ENCODE results near the gene METTL22. TPM values are rescaled to one million over a fixed set of nuclear protein-coding genes. Genes with fewer than 3 reads are reported as not detected.

Gene METTL22
- total and polyA plus RNA-seq, 7 experiments from 2014 or later: 16.6 to 59.4 (median 37.6) TPM

DNA sequence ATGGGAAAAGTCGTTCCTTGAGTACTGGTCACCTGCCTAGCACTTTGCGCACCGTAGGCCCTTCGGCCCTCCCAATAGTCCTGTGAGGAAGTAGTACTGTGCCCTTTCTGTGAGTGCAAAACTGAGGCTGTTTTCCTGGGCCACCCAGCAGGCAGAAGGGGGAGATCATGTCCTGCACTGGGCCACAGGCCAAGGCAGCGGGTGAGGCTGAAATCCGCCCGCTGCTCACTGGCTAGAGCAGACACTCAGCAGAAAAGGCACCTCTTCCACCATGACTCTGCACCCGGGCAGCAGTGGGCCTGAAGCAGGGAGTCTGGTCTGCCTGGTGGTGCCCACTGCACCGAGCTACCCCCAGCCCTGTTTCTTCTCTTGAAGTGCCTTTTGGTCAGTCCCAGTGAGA lies 20.2 kb downstream of the METTL22 start:
- Histone ChIP-seq H3K9me3 (ENCODE audit: control insufficient read depth in 2 of 3, low read length in 3 of 3) (no peaks in the 10 kb centered on the region), H3K27ac (ENCODE audit: low read depth, low read length) (no peak overlapping the region), H3K4me1 (ENCODE audit: control insufficient read depth in 2 of 2, insufficient read depth in 2 of 2, low read length in 2 of 2) (peaks cover 3 to 8% of the 10 kb centered on the region in 2 donors), H3K36me3 (ENCODE audit: control insufficient read depth in 2 of 3, insufficient read depth in 3 of 3, low read length in 3 of 3) (peaks cover 5 to 80% (median 7%) of the 10 kb centered on the region in 3 experiments), H3K27me3 (ENCODE audit: control insufficient read depth in 2 of 2, insufficient read depth in 2 of 2, low read length in 2 of 2) (no peaks in the 10 kb centered on the region), H3K4me3 (ENCODE audit: low read length) (no peak overlapping the region)
- no peaks in the 10 kb centered on the region for H3K9me3 Mint-ChIP-seq
- no peak for ATAC-seq
- intact Hi-C loops (cut with micrococcal nuclease): no loop called here
- no peaks in the 10 kb centered on the region for H3K27me3 Mint-ChIP-seq
- peaks cover 8 to 25% (median 16%) of the 10 kb centered on the region in 7 donors for H3K4me1 Mint-ChIP-seq
- peaks cover 22 to 63% (median 39%) of the 10 kb centered on the region in 5 donors for H3K36me3 Mint-ChIP-seq
- H3K4me3 Mint-ChIP-seq: no peak overlapping the region
- CTCF ChIA-PET: no interaction called here
- H3K27ac Mint-ChIP-seq: no peak overlapping the region
- no peak for DNase-seq
- POLR2A ChIA-PET: no interaction called here

- H3K27ac Mint-ChIP-seq: peak overlapping the region in 3 of 9 donors; percentile 9 to 72 (median 16)
These were observed 20.6 kb downstream of the METTL22 start for GRCh38 chr16:8642146-8642545.

GRCh38 chr16:8644211-8645140 lies 23.0 kb downstream of the METTL22 start:
- Mint-ChIP-seq H3K36me3 (peaks cover 22 to 63% (median 45%) of the 10 kb centered on the region in 5 donors), H3K27ac (peak overlapping the region; percentile 40 to 88 (median 80)), H3K4me3 (peak overlapping the region in 4 of 10 donors; percentile 8 to 56 (median 18)), H3K4me1 (peaks cover 8 to 25% (median 16%) of the 10 kb centered on the region in 7 donors), H3K9me3 (no peaks in the 10 kb centered on the region), H3K27me3 (no peaks in the 10 kb centered on the region)
- ChIA-PET CTCF (interaction anchor here (1.1 to 2.2 kb wide), 4 partner anchors 10 to 364 kb away, joined by 3 to 6 read pairs (median 4); no protein-coding TSS in a partner anchor), POLR2A (interaction anchor here (0.5 to 1.8 kb wide), 2 partner anchors 15 to 22 kb away, joined by 4 to 7 read pairs; no protein-coding TSS in a partner anchor)
- Histone ChIP-seq H3K4me3 (ENCODE audit: low read length) (no peak overlapping the region), H3K9me3 (ENCODE audit: control insufficient read depth in 2 of 3, low read length in 3 of 3) (no peaks in the 10 kb centered on the region), H3K27ac (ENCODE audit: low read depth, low read length) (no peak overlapping the region), H3K27me3 (ENCODE audit: control insufficient read depth in 2 of 2, insufficient read depth in 2 of 2, low read length in 2 of 2) (no peaks in the 10 kb centered on the region), H3K4me1 (ENCODE audit: control insufficient read depth in 2 of 2, insufficient read depth in 2 of 2, low read length in 2 of 2) (peaks cover 3 to 8% of the 10 kb centered on the region in 2 donors), H3K36me3 (ENCODE audit: control insufficient read depth in 2 of 3, insufficient read depth in 3 of 3, low read length in 3 of 3) (peaks cover 7 to 69% (median 12%) of the 10 kb centered on the region in 3 experiments)
- DNase-seq (peak in 6 of 9 donors; percentile 18 to 29 (median 24)), ATAC-seq (peak; percentile 83)
- intact Hi-C loops (cut with micrococcal nuclease): loop anchor here (1.0 to 2.0 kb wide), 3 partner anchors 24 to 78 kb away; partner anchors contain the start of gene METTL22 (in 1 of the 2)

More at GRCh38 chr16:8642146-8642545, 20.6 kb downstream of the METTL22 start:
- H3K4me3 Mint-ChIP-seq: no peak overlapping the region
- intact Hi-C loops (cut with micrococcal nuclease): no loop called here
- DNase-seq (no peak), ATAC-seq (no peak)
- H3K9me3 Mint-ChIP-seq: no peaks in the 10 kb centered on the region
- ChIA-PET POLR2A (no interaction called here), CTCF (no interaction called here)
- Histone ChIP-seq H3K4me3 (ENCODE audit: low read length) (no peak overlapping the region), H3K27me3 (ENCODE audit: control insufficient read depth in 2 of 2, insufficient read depth in 2 of 2, low read length in 2 of 2) (no peaks in the 10 kb centered on the region), H3K36me3 (ENCODE audit: control insufficient read depth in 2 of 3, insufficient read depth in 3 of 3, low read length in 3 of 3) (peaks cover 4 to 80% (median 12%) of the 10 kb centered on the region in 3 experiments), H3K27ac (ENCODE audit: low read depth, low read length) (no peak overlapping the region), H3K9me3 (ENCODE audit: control insufficient read depth in 2 of 3, low read length in 3 of 3) (no peaks in the 10 kb centered on the region), H3K4me1 (ENCODE audit: control insufficient read depth in 2 of 2, insufficient read depth in 2 of 2, low read length in 2 of 2) (peaks cover 3 to 8% of the 10 kb centered on the region in 2 donors)
- H3K36me3 Mint-ChIP-seq: peaks cover 22 to 67% (median 40%) of the 10 kb centered on the region in 5 donors
- no peaks in the 10 kb centered on the region for H3K27me3 Mint-ChIP-seq
- H3K4me1 Mint-ChIP-seq: peaks cover 8 to 25% (median 16%) of the 10 kb centered on the region in 7 donors

DNA sequence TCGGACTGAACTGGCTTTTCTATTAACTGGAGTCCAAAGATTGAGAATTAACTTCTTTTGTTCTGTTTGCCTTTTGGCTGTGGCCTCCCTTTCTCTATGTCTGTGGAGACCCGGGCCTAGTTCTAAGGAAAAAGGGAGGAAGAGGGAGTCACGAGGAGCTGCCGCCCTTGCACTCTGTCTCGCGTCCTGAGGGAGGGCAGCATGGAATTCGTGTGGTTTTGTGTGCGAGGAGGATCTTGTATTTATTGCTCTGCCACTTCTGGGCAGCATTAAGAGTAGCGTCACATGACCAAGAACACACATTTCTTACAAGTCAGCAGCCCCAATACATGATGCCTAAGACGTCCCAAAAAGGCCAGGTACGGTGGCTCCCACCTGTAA lies 23.6 kb downstream of the METTL22 start:
- intact Hi-C loops (cut with micrococcal nuclease): loop anchor here (2.0 kb wide), 2 partner anchors 24 to 78 kb away; partner anchors contain the start of gene METTL22 (in 1 of the 2)
- peak overlapping the region in 5 of 10 donors; percentile 8 to 56 (median 21) for H3K4me3 Mint-ChIP-seq
- Histone ChIP-seq H3K36me3 (ENCODE audit: control insufficient read depth in 2 of 3, insufficient read depth in 3 of 3, low read length in 3 of 3) (peaks cover 7 to 62% (median 12%) of the 10 kb centered on the region in 3 experiments), H3K4me1 (ENCODE audit: control insufficient read depth in 2 of 2, insufficient read depth in 2 of 2, low read length in 2 of 2) (peaks cover 3 to 8% of the 10 kb centered on the region in 2 donors), H3K9me3 (ENCODE audit: control insufficient read depth in 2 of 3, low read length in 3 of 3) (no peaks in the 10 kb centered on the region), H3K27me3 (ENCODE audit: control insufficient read depth in 2 of 2, insufficient read depth in 2 of 2, low read length in 2 of 2) (no peaks in the 10 kb centered on the region), H3K27ac (ENCODE audit: low read depth, low read length) (no peak overlapping the region), H3K4me3 (ENCODE audit: low read length) (no peak overlapping the region)
- ChIA-PET CTCF (interaction anchor here (0.7 to 2.2 kb wide), 3 partner anchors 10 to 364 kb away, joined by 3 to 6 read pairs (median 3); no protein-coding TSS in a partner anchor), POLR2A (interaction anchor here (1.8 kb wide), 1 partner anchor 23 kb away, joined by 4 read pairs; no protein-coding TSS in a partner anchor)
- H3K27me3 Mint-ChIP-seq: no peaks in the 10 kb centered on the region
- no peaks in the 10 kb centered on the region for H3K9me3 Mint-ChIP-seq
- H3K36me3 Mint-ChIP-seq: peaks cover 22 to 61% (median 45%) of the 10 kb centered on the region in 5 donors
- peak overlapping the region; percentile 40 to 88 (median 80) for H3K27ac Mint-ChIP-seq
- H3K4me1 Mint-ChIP-seq: peaks cover 8 to 25% (median 16%) of the 10 kb centered on the region in 7 donors
- DNase-seq (no peak), ATAC-seq (no peak)

- Mint-ChIP-seq H3K4me1 (peaks cover 8 to 25% (median 16%) of the 10 kb centered on the region in 7 donors), H3K4me3 (no peak overlapping the region), H3K36me3 (peaks cover 22 to 59% (median 45%) of the 10 kb centered on the region in 5 donors), H3K9me3 (no peaks in the 10 kb centered on the region), H3K27me3 (no peaks in the 10 kb centered on the region), H3K27ac (peak overlapping the region in 4 of 9 donors; percentile 1 to 77 (median 35))
- ChIA-PET POLR2A (no interaction called here), CTCF (interaction anchor here (0.7 to 1.3 kb wide), 2 partner anchors 9 to 138 kb away, joined by 3 read pairs; no protein-coding TSS in a partner anchor)
- peaks cover 3 to 8% of the 10 kb centered on the region in 2 donors for H3K4me1 ChIP-seq (ENCODE audit: control insufficient read depth in 2 of 2, insufficient read depth in 2 of 2, low read length in 2 of 2)
- H3K27me3 ChIP-seq (ENCODE audit: control insufficient read depth in 2 of 2, insufficient read depth in 2 of 2, low read length in 2 of 2): no peaks in the 10 kb centered on the region
- no peak overlapping the region for H3K27ac ChIP-seq (ENCODE audit: low read depth, low read length)
- DNase-seq: no peak
- H3K4me3 ChIP-seq (ENCODE audit: low read length): no peak overlapping the region
- no peak for ATAC-seq
- peaks cover 7 to 61% (median 12%) of the 10 kb centered on the region in 3 experiments for H3K36me3 ChIP-seq (ENCODE audit: control insufficient read depth in 2 of 3, insufficient read depth in 3 of 3, low read length in 3 of 3)
- intact Hi-C loops (cut with micrococcal nuclease): loop anchor here (2.0 kb wide), 2 partner anchors 25 to 79 kb away; partner anchors contain the start of gene METTL22 (in 1 of the 2)
- no peaks in the 10 kb centered on the region for H3K9me3 ChIP-seq (ENCODE audit: control insufficient read depth in 2 of 3, low read length in 3 of 3)
These were observed 24.3 kb downstream of the METTL22 start for GRCh38 chr16:8645831-8646230.

- Mint-ChIP-seq H3K27me3 (no peaks in the 10 kb centered on the region), H3K4me1 (peaks cover 8 to 25% (median 16%) of the 10 kb centered on the region in 7 donors), H3K4me3 (no peak overlapping the region), H3K9me3 (no peaks in the 10 kb centered on the region), H3K36me3 (peaks cover 17 to 55% (median 42%) of the 10 kb centered on the region in 5 donors), H3K27ac (peak overlapping the region in 3 of 9 donors; percentile 12 to 82 (median 46))
- no peaks in the 10 kb centered on the region for H3K9me3 ChIP-seq (ENCODE audit: control insufficient read depth in 2 of 3, low read length in 3 of 3)
- intact Hi-C loops (cut with micrococcal nuclease): no loop called here
- POLR2A ChIA-PET: no interaction called here
- no peak overlapping the region for H3K4me3 ChIP-seq (ENCODE audit: low read length)
- peaks cover 7 to 54% (median 9%) of the 10 kb centered on the region in 3 experiments for H3K36me3 ChIP-seq (ENCODE audit: control insufficient read depth in 2 of 3, insufficient read depth in 3 of 3, low read length in 3 of 3)
- no peak overlapping the region for H3K27ac ChIP-seq (ENCODE audit: low read depth, low read length)
- H3K4me1 ChIP-seq (ENCODE audit: control insufficient read depth in 2 of 2, insufficient read depth in 2 of 2, low read length in 2 of 2): peaks cover 3 to 8% of the 10 kb centered on the region in 2 donors
- no peaks in the 10 kb centered on the region for H3K27me3 ChIP-seq (ENCODE audit: control insufficient read depth in 2 of 2, insufficient read depth in 2 of 2, low read length in 2 of 2)
- CTCF ChIA-PET: no interaction called here
- no peak for DNase-seq
- no peak for ATAC-seq
These were observed 25.0 kb downstream of the METTL22 start for GRCh38 chr16:8646326-8647053.

Measured in naive thymus-derived CD4-positive, alpha-beta T cell (primary cell).